Stimulated activated naive CD8-positive, alpha-beta T cell treated with anti-CD3 and anti-CD28 coated beads, Interleukin-15, Interleukin-2, amounts not matched to agents 100 U/mL and 50 U/mL, for 24 hours (primary cell): ENCODE results near the gene TKT.
A peak's percentile ranks its signal among the peaks of the same experiment; 100 is the strongest.

ENCODE experiments used
- ATAC-seq: fragments of 150-1000 bp; cut with Tn5 transposase; one replicate; pipeline ENCODE4 v1.10.0; 2021
- DNase-seq: peaks from one replicate; pipeline ENCODE4 v3.0.0; 2021

Gene TKT

GRCh38 chr3:53198256-53198977, 57.4 kb downstream of the TKT start:
- ATAC-seq (no peak), DNase-seq (no peak)

GRCh38 chr3:53196575-53197407, 59.0 kb downstream of the TKT start:
- ATAC-seq = peak; percentile 45
- DNase-seq = peak; percentile 39

- peak; percentile 73 for ATAC-seq
- peak; percentile 74 for DNase-seq
These were observed 59.9 kb downstream of the TKT start for GRCh38 chr3:53195602-53196574.

GRCh38 chr3:53195066-53195450, 60.8 kb downstream of the TKT start:
- DNase-seq (no peak), ATAC-seq (no peak)

GRCh38 chr3:53194210-53195065, 61.4 kb downstream of the TKT start:
- DNase-seq (no peak), ATAC-seq (no peak)

GRCh38 chr3:53193466-53194209, 62.2 kb downstream of the TKT start:
- no peak for ATAC-seq
- DNase-seq = no peak

- no peak for DNase-seq
- ATAC-seq = no peak
These were observed 63.2 kb downstream of the TKT start for GRCh38 chr3:53192608-53193007.

- no peak for ATAC-seq
- no peak for DNase-seq
These were observed 63.9 kb downstream of the TKT start for GRCh38 chr3:53191836-53192480.

- no peak for DNase-seq
- no peak for ATAC-seq
These were observed 65.2 kb downstream of the TKT start for GRCh38 chr3:53190659-53191058.

GRCh38 chr3:53189276-53189675, 66.5 kb downstream of the TKT start:
- DNase-seq (no peak), ATAC-seq (no peak)

- DNase-seq (no peak), ATAC-seq (no peak)
These were observed 67.1 kb downstream of the TKT start for GRCh38 chr3:53188720-53189119.

GRCh38 chr3:53188136-53188685, 67.6 kb downstream of the TKT start:
- no peak for ATAC-seq

GRCh38 chr3:53187430-53187829, 68.4 kb downstream of the TKT start:
- DNase-seq (no peak), ATAC-seq (no peak)

More at GRCh38 chr3:53188136-53188685, 67.6 kb downstream of the TKT start:
- DNase-seq = no peak

- DNase-seq = no peak
- ATAC-seq = no peak
These were observed 69.1 kb downstream of the TKT start for GRCh38 chr3:53186726-53187125.

GRCh38 chr3:53185761-53186465, 69.9 kb downstream of the TKT start:
- ATAC-seq (no peak), DNase-seq (no peak)

GRCh38 chr3:53184701-53185100, 71.1 kb downstream of the TKT start:
- DNase-seq (no peak), ATAC-seq (no peak)

GRCh38 chr3:53183514-53183913, 72.3 kb downstream of the TKT start:
- ATAC-seq = no peak
- DNase-seq = no peak

- ATAC-seq (no peak), DNase-seq (no peak)
These were observed 73.0 kb downstream of the TKT start for GRCh38 chr3:53182764-53183355.

GRCh38 chr3:53181528-53181927, 74.3 kb downstream of the TKT start:
- ATAC-seq (no peak), DNase-seq (no peak)
